Endothelial cell of umbilical vein (primary cell): ENCODE data around the gene MAN2A1. TPM values are rescaled to one million over a fixed set of nuclear protein-coding genes. Genes with fewer than 3 reads are reported as not detected.

ENCODE experiments used
- BruUV-seq: library from RNA; stranded (reverse); fragments of 400-500 nt; replicated peaks from 2 replicates; lab custom pipeline; 2021; lab: Mats Ljungman, UMichigan
- CTCF ChIA-PET: fragments of 300-600, 350-600 bp; sonication (Branson Sonifier 250); formaldehyde crosslinking; loops from one replicate; lab custom pipeline; 2021; ENCODE audit warnings: antibody characterized with exemption, inconsistent platforms; lab: Charles Lee
- POLR2A ChIA-PET: fragments of 300-600, 350-600 bp; sonication (Branson Sonifier 250); formaldehyde crosslinking; loops from one replicate; lab custom pipeline; 2021; ENCODE audit warnings: antibody characterized with exemption, inconsistent platforms; lab: Charles Lee
- DNase-seq: peaks from one replicate; pipeline ENCODE4 v3.0.0-alpha.2; 2011; ENCODE audit warnings: low read depth, low spot score
- FAIRE-seq: peaks from 2 replicates; lab custom pipeline; 2011; peaks lifted over from hg19 to GRCh38; lab: Jason Lieb, UNC
- H2AFZ ChIP-seq: 2 replicates; pipeline ENCODE4 v1.6.0; 2012; ENCODE audit warnings: low read depth, low read length, control low read depth, inconsistent platforms
- H3K27ac ChIP-seq: 2 replicates; pipeline ENCODE4 v1.5.1; 2011; ENCODE audit warnings: low read depth, mild to moderate bottlenecking, control low read depth, low read length, moderate library complexity; ENCODE audit not compliant: insufficient read depth
- H3K27me3 ChIP-seq, 2 experiments: 2 replicates each; pipeline versions ENCODE4 v1.6.0 to v1.6.1; 2011; ENCODE audit warnings: low read length in 2 of 2, mixed read lengths in 1 of 2; ENCODE audit not compliant: control insufficient read depth in 2 of 2, insufficient read depth in 2 of 2
- H3K36me3 ChIP-seq, 2 experiments: 2 replicates in 1 of 2; 3 replicates in 1 of 2; pipeline ENCODE4 v1.5.1; 2011; ENCODE audit warnings: low read length in 2 of 2, mild to moderate bottlenecking in 1 of 2, moderate library complexity in 1 of 2; ENCODE audit not compliant: control insufficient read depth in 2 of 2, insufficient read depth in 2 of 2; ENCODE audit errors: extremely low read depth in 1 of 2
- H3K4me1 ChIP-seq: 3 replicates; pipeline ENCODE4 v1.5.1; 2011; ENCODE audit warnings: mild to moderate bottlenecking, low read length; ENCODE audit not compliant: control insufficient read depth, insufficient read depth; ENCODE audit errors: extremely low read depth
- H3K4me2 ChIP-seq: 2 replicates; pipeline ENCODE4 v1.6.1; 2011; ENCODE audit warnings: low read length, control low read depth, mixed read lengths; ENCODE audit not compliant: insufficient read depth
- H3K4me3 ChIP-seq, 3 experiments: fragments of 200-600 bp in 1 of 3; sonication (generic), shearing (Covaris generic) in 1 of 3; replicated peaks in 1 of 3; 2 replicates each; pipeline ENCODE4 v1.5.1; 2011 to 2016; ENCODE audit warnings: control low read depth in 3 of 3, low read length in 3 of 3, mild to moderate bottlenecking in 2 of 3, inconsistent platforms in 1 of 3, low read depth in 1 of 3, moderate library complexity in 1 of 3; ENCODE audit not compliant: insufficient read depth in 1 of 3
- H3K79me2 ChIP-seq: 2 replicates; pipeline ENCODE4 v1.6.0; 2012; ENCODE audit warnings: low read length, inconsistent platforms; ENCODE audit not compliant: control insufficient read depth, insufficient read depth
- H3K9ac ChIP-seq: replicated peaks from 2 replicates; pipeline ENCODE3; 2011; ENCODE audit warnings: low read length, control low read depth; ENCODE audit not compliant: insufficient read depth; ENCODE audit errors: extremely low read depth
- H3K9me1 ChIP-seq: replicated peaks from 3 replicates; pipeline ENCODE4 v1.6.0; 2011; ENCODE audit warnings: mild to moderate bottlenecking, low read length; ENCODE audit not compliant: control insufficient read depth, insufficient read depth; ENCODE audit errors: extremely low read depth
- H3K9me3 ChIP-seq: replicated peaks from 2 replicates; pipeline ENCODE4 v1.5.1; 2012; ENCODE audit warnings: low read length, inconsistent platforms; ENCODE audit not compliant: control insufficient read depth, insufficient read depth
- H4K20me1 ChIP-seq: replicated peaks from 2 replicates; pipeline ENCODE3; 2011; ENCODE audit warnings: mild to moderate bottlenecking, low read length; ENCODE audit not compliant: control insufficient read depth, insufficient read depth; ENCODE audit errors: extremely low read depth
- EZH2 ChIP-seq: IDR thresholded peaks from 2 replicates; pipeline ENCODE4 v1.6.1; 2012; ENCODE audit warnings: borderline replicate concordance, low read depth, mild to moderate bottlenecking, moderate library complexity, low read length, inconsistent platforms; ENCODE audit not compliant: severe bottlenecking
- FOS ChIP-seq: IDR thresholded peaks from 2 replicates; pipeline ENCODE4 v1.6.1; 2011; ENCODE audit warnings: mild to moderate bottlenecking, low read length, moderate library complexity, borderline replicate concordance; ENCODE audit not compliant: insufficient read depth
- GATA2 ChIP-seq: IDR thresholded peaks from 2 replicates; pipeline ENCODE4 v1.7.0; 2011; ENCODE audit warnings: low read depth, mild to moderate bottlenecking, moderate library complexity, mixed read lengths, low read length; ENCODE audit not compliant: insufficient read length, insufficient read depth
- JUN ChIP-seq: IDR thresholded peaks from 2 replicates; pipeline ENCODE4 v1.6.1; 2011; ENCODE audit warnings: borderline replicate concordance, low read depth; ENCODE audit not compliant: insufficient read length, insufficient read depth
- MAX ChIP-seq: IDR thresholded peaks from 2 replicates; pipeline ENCODE4 v1.6.1; 2011; ENCODE audit not compliant: insufficient read depth, insufficient read length
- MYC ChIP-seq: IDR thresholded peaks from one replicate; pipeline ENCODE4 v1.6.1; 2011; ENCODE audit warnings: mild to moderate bottlenecking, low read depth, low read length
- POLR2A ChIP-seq: IDR thresholded peaks from 2 replicates; pipeline ENCODE4 v1.6.1; 2012; ENCODE audit warnings: low read depth, mild to moderate bottlenecking, control low read depth, low read length
- POLR2AphosphoS5 ChIP-seq: IDR thresholded peaks from 2 replicates; pipeline ENCODE4 v1.6.1; 2012; ENCODE audit warnings: low read depth, mild to moderate bottlenecking, control low read depth, low read length, moderate library complexity; ENCODE audit not compliant: insufficient read depth
- dilution Hi-C: fragments of 300-500 bp; cut with MboI; formaldehyde crosslinking; loops from one replicate; pipeline ENCODE4 v1.15.0; 2019; ENCODE audit warnings: low sequenced_read_pairs; ENCODE audit not compliant: extremely low pct_ligation_motif_present
- intact Hi-C: fragments of 100-400 bp; cut with micrococcal nuclease; formaldehyde crosslinking; loops from one replicate; pipeline ENCODE4 v1.10.0; 2022
- polyA plus RNA-seq, 4 experiments: library from polyadenylated mRNA; depleted of rRNA in 3 of 4; stranded (reverse) in 3 of 4; unstranded in 1 of 4; fragments of >200 nt; gene quantifications; 2 replicates each; pipeline versions ENCODE4 v1.2.1 to v1.2.3, GENCODE V29; 2011 to 2012; ENCODE audit warnings: missing spikeins in 1 of 4
- total RNA-seq: library from RNA; stranded (reverse); gene quantifications from 2 replicates; pipeline ENCODE4 v1.2.3, GENCODE V29; 2021
- TF ChIP-seq, protein P1 (sequence below), 2 donors: IDR thresholded peaks; 1 replicate in 1 of 2; 2 replicates in 1 of 2; pipeline ENCODE4 v1.5.1; 2011; ENCODE audit warnings: low read length in 2 of 2, mild to moderate bottlenecking in 2 of 2, moderate library complexity in 2 of 2, control low read depth in 1 of 2, inconsistent platforms in 1 of 2, low read depth in 1 of 2; ENCODE audit not compliant: insufficient read depth in 1 of 2; ENCODE audit errors: extremely low read depth in 1 of 2

The MAN2A1 gene
- total and polyA plus RNA-seq, 2 donors (not counting 3 experiments of a cell fraction or from before 2014, with no cell fraction given), result 20.8 to 54.8 TPM

DNA sequence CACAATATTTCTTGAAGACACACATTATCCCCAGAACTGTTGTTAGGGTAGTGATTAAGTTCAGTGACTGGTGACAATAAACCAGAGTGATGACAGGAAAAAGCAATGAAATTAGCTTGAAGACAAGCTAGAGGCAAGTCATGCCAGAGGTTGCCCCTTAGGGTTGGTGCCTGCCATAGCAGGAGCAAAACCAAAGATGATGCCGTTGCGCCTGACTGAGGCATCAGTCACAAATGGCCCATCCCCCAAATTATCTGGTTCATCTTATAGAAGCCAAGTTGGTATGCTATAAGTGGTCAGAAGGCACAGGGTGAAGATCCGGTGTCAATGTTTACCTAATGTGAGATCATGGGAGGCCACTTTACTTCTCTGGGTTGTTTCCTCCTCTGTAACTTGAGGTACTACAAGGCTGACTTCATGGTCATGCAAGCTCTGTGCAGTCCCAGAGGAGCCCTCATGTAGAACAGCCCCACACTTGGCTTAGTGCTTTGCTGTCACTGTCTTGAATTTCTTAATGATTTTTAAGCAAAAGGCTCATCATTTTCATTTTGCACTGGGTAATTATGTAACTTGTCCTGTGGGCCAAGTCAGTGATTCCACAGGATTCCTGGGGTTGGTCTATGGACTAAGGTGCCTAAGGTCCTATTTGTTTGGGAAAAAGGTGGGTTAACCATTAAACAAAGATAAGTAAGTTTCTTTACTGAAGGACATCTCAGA is 211.3 kb downstream of the MAN2A1 start:
- Histone ChIP-seq H3K9me3 (no peaks in the 10 kb centered on the region), H3K4me2 (no peak overlapping the region), H3K36me3 (no peaks in the 10 kb centered on the region), H2AFZ (no peak overlapping the region), H3K27me3 (peaks cover 0 to 5% of the 10 kb centered on the region in 2 experiments), H3K9me1 (no peaks in the 10 kb centered on the region), H3K4me3 (no peak overlapping the region), H3K9ac (no peak overlapping the region), H3K4me1 (no peaks in the 10 kb centered on the region), H4K20me1 (no peaks in the 10 kb centered on the region), H3K27ac (no peak overlapping the region), H3K79me2 (no peaks in the 10 kb centered on the region)
- dilution Hi-C loops (no loop called here), intact Hi-C loops (no loop called here)
- FAIRE-seq (no peak), DNase-seq (no peak)
- CTCF ChIA-PET, result no interaction called here
- BruUV-seq, result no TSS peak
- TF ChIP-seq MAX (no peak), MYC (no peak), POLR2A (no peak), POLR2AphosphoS5 (no peak), JUN (no peak), GATA2 (no peak), EZH2 (no peak), FOS (no peak)
- TF ChIP-seq, protein P1, sequence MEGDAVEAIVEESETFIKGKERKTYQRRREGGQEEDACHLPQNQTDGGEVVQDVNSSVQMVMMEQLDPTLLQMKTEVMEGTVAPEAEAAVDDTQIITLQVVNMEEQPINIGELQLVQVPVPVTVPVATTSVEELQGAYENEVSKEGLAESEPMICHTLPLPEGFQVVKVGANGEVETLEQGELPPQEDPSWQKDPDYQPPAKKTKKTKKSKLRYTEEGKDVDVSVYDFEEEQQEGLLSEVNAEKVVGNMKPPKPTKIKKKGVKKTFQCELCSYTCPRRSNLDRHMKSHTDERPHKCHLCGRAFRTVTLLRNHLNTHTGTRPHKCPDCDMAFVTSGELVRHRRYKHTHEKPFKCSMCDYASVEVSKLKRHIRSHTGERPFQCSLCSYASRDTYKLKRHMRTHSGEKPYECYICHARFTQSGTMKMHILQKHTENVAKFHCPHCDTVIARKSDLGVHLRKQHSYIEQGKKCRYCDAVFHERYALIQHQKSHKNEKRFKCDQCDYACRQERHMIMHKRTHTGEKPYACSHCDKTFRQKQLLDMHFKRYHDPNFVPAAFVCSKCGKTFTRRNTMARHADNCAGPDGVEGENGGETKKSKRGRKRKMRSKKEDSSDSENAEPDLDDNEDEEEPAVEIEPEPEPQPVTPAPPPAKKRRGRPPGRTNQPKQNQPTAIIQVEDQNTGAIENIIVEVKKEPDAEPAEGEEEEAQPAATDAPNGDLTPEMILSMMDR (IDR thresholded peaks at IDR 0.05; ENCODE audit: extremely low read depth in 1 of 2, insufficient read depth in 1 of 2, low read depth in 1 of 2, low read length in 2 of 2), result no peak
- POLR2A ChIA-PET, result no interaction called here
